Activated CD4-positive, CD25-positive, alpha-beta regulatory T cell treated with anti-CD3 and anti-CD28 coated beads, Interleukin-2, amount 50 U/mL, for 24 hours (primary cell): Measurements from ENCODE around the gene HBE1.
"Not testable (repeated sequence)": the region's sequence is repeated elsewhere in the genome, so short reads cannot be mapped to it uniquely, and the experiment has no call there.

Source experiments
- ATAC-seq, 2 donors: fragments of 150-1000 bp; cut with Tn5 transposase; one replicate each; pipeline ENCODE4 v1.10.0; 2021; ENCODE audit warnings: mild to moderate bottlenecking in 1 of 2, moderate library complexity in 1 of 2

HBE1 gene

GRCh38 chr11:5284637-5285036 lies 14.9 kb upstream of the HBE1 start:
- no peak for ATAC-seq

- ATAC-seq, result no peak
Measured at GRCh38 chr11:5283882-5284281, 14.1 kb upstream of the HBE1 start.

GRCh38 chr11:5283086-5283485 lies 13.3 kb upstream of the HBE1 start:
- ATAC-seq, result no peak

- ATAC-seq, result no peak
Measured at GRCh38 chr11:5282628-5283027, 12.9 kb upstream of the HBE1 start.

GRCh38 chr11:5281596-5281995 lies 11.9 kb upstream of the HBE1 start:
- ATAC-seq, result no peak

GRCh38 chr11:5280582-5281102 lies 10.9 kb upstream of the HBE1 start:
- ATAC-seq, result peak; percentile 58 to 78

- no peak for ATAC-seq
Measured at GRCh38 chr11:5279471-5280090, 9.8 kb upstream of the HBE1 start.

- no peak for ATAC-seq
Measured at GRCh38 chr11:5277807-5278382, 8.2 kb upstream of the HBE1 start.

GRCh38 chr11:5276697-5277096 lies 7.0 kb upstream of the HBE1 start:
- ATAC-seq, result no peak

- ATAC-seq, result no peak
Measured at GRCh38 chr11:5275369-5276110, 5.8 kb upstream of the HBE1 start.

GRCh38 chr11:5274395-5274794 lies 4.7 kb upstream of the HBE1 start:
- ATAC-seq, result no peak

- no peak for ATAC-seq
Measured at GRCh38 chr11:5272395-5273017, 2.8 kb upstream of the HBE1 start.

GRCh38 chr11:5267033-5267563 lies 2.6 kb downstream of the HBE1 start:
- ATAC-seq, result no peak

- ATAC-seq, result no peak
Measured at GRCh38 chr11:5266609-5267008, 3.1 kb downstream of the HBE1 start.

- no peak for ATAC-seq
Measured at GRCh38 chr11:5265832-5266231, 3.9 kb downstream of the HBE1 start.

- no peak for ATAC-seq
Measured at GRCh38 chr11:5258543-5259262, 11.0 kb downstream of the HBE1 start.

- ATAC-seq, result no peak
Measured at GRCh38 chr11:5257296-5257695, 12.4 kb downstream of the HBE1 start.

- not testable (repeated sequence) for ATAC-seq
Measured at GRCh38 chr11:5254646-5255413, 14.9 kb downstream of the HBE1 start, which contains the start of gene HBG2. TSS of gene HBG2 (minus strand) at chr11:5254781. CDS start at chr11:5254728, 53 bp downstream.

GRCh38 chr11:5254023-5254422 lies 15.7 kb downstream of the HBE1 start:
- not testable (repeated sequence) for ATAC-seq

GRCh38 chr11:5253440-5253839 lies 16.3 kb downstream of the HBE1 start:
- ATAC-seq, result not testable (repeated sequence)

- ATAC-seq, result no peak
Measured at GRCh38 chr11:5252919-5253265, 16.9 kb downstream of the HBE1 start.
